HG03025 (cell line): ENCODE results near the gene PRR23B.
"Not testable (repeated sequence)": the region's sequence is repeated elsewhere in the genome, so short reads cannot be mapped to it uniquely, and the experiment has no call there.

ENCODE experiments used
- ATAC-seq: cut with Tn5 transposase; IDR thresholded peaks from one replicate; pipeline ENCODE4 v1.9.1; 2021; ENCODE audit warnings: mild to moderate bottlenecking, moderate library complexity; ENCODE audit not compliant: unreplicated experiment, low FRiP score

The PRR23B gene

DNA sequence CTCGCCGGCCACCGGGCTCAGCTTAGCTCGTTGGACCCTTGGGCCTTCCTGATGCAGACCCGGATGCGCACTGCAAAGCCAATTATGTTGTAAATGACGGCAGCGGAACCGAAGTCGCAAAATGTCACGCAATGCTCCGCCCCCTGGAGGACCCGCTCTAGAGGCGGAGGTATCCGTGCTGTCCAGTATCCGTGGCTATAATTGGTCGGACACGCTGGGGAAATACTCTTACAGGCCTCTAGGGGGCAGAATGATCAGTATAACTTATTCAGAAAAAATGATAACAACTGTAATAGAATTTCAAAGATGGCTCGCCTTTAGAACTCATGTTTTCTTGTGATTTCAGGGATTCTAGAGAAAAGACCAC lies at the start of gene PRR23B:
PRR23B (minus strand) TSS at position 59 of the 367 bp plus-strand sequence. CDS start 265 bp downstream, outside the sequence.
- ATAC-seq = no peak

DNA sequence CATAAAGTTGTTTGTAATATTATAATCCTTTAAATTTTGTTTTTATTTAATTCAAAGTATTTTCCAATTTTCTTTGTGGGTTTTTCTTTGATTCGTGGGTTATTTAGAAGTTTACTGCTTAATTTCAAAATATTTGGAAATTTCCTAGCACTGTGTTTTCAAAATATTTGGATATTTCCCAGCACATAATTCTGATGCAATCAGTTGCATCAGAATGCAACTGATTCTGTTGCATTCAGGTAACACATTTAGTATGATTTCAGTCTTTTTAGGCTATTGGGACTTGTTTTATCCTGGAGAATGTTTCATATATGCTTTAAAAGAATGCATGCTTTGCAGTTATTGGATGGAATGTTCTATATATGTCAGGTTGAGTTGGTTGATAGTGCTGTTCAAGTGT lies 42.2 kb upstream of the PRR23B start:
- ATAC-seq = no peak

DNA sequence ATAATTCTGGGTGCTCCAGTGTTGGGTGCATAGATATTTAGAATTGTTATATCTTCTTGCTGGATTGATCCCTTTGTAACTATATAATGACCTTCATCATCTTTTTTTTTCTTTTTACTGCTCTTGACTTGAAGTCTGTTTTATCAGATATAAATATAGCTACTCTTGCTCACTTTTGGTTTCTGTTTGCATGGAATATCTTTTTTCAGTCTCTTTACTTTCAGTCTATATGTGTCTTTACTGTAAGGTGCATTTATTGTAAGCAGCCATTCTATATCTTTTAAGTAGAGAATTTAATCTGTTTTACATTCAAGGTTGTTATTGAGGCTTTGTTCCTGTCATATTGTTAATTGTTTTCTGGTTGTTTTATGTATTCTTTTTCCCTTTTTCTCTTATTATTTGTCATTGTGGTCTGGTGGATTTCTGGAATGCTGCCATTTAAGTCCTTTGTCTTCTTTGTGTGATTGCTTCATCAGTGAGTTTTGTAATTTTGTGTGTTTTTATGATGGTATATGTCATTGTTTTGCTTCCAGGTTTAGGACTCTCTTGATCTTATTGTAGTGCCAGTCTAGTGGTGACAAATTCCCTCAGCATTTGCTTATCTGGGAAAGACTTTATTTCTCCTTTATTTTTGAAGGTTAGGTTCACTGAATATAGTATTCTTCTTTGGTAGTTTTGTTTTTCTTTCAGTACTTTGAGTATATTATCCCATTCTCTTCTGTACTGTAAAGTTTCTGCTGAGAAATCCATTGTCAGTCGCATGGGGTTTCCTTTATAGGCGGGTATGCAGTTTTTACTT lies 32.3 kb upstream of the PRR23B start:
- ATAC-seq = no peak

DNA sequence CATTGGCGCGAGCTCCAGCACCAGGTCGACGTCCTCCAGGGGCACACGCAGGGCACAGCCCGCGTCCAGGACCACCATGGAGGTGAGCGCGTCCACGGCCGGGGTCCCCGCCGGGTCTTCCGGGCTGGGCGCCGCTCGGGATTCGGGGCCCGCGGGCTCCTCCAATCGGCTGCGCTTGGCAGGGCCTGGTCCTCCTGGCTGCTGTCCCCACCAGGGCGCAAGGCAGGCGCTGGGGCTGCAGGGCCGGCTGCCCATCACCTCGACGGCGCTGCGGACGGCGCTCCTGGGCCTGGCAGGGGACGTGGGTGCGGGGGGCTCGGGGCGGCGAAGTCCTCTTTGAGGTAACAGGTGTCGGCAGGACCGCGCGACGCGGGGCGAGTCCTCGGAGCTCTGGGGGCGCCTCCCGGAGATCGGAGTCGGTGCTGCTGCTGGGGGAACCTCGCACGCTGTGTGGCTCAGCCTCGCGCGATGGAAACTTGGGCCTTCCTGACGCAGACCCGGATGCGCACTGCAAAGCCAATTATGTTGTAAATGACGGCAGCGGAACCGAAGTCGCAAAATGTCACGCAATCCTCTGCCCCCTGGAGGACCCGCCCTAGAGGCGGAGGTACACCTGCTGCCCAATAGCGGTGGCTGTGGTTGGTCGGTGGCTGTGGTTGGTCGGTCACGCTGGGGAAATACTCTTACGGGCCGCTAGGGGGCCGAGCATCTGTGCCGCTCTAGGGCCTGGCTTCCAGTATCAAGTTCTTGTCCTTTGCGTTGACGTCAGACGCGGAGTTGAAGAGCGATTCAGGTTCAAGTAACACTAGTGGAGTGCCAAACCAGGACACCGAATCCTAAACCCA lies 23.9 kb upstream of the PRR23B start, which contains the start of gene PRR23C:
PRR23C (minus strand) TSS at position 527 of the 845 bp plus-strand sequence; CDS start at position 255, 272 bp downstream.
- ATAC-seq = no peak

DNA sequence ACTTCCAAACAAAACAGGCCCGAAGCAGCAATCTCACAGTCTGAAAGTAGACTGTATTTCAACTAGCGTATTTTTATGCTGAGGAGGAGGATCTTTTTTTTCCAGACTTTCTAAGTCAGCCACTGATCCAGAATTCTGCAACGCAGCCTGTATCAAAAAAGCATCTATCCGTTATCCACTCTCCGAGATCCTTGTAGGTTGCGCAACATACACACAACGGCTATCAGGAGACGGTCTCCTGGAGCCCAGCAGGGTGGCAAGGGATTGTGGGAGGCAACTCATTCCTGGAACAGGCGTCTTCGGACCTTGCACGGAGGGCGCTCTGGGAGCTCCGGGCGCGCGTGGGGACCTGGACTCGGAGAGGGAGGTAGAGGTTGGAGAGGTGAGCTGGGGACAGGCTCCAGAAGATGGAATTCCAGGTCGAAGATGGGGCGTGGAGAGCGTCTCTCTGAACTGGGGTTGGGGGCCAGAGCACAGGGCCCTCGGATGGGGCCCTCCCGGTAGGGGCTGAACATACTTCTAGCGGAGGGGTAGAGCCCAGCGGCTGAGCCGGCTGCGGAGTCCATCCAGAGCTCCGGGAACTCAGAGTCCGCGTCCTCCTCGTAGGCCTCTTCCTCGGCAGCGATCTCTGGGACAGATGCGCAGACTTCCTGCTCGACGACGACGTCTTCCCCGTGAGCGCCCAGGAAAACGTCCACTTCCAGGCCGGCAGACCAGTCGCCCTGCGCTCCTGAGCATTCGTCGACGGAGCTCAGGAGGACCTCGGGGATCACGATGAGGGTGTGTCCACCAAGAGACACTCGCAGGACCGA lies 23.0 kb upstream of the PRR23B start:
- ATAC-seq = no peak

DNA sequence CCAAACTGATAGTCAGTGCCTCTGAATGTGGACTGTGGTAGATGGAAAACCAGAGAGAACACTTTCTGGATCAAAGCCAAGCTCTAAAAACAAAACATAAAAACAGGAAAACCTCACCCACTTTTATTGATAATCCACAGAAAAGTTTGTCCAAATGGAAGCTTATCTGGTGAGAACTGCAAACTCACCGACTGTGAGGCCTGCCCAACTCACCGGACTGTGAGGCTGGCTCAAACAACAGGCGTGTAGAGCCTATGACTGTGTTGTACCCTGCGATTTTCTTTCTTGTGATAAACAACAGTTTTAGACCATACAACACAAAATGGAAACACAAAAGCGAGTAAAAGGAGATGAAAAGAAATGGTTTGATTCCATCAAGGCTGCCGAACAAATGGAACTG lies 16.8 kb upstream of the PRR23B start:
- no peak for ATAC-seq

DNA sequence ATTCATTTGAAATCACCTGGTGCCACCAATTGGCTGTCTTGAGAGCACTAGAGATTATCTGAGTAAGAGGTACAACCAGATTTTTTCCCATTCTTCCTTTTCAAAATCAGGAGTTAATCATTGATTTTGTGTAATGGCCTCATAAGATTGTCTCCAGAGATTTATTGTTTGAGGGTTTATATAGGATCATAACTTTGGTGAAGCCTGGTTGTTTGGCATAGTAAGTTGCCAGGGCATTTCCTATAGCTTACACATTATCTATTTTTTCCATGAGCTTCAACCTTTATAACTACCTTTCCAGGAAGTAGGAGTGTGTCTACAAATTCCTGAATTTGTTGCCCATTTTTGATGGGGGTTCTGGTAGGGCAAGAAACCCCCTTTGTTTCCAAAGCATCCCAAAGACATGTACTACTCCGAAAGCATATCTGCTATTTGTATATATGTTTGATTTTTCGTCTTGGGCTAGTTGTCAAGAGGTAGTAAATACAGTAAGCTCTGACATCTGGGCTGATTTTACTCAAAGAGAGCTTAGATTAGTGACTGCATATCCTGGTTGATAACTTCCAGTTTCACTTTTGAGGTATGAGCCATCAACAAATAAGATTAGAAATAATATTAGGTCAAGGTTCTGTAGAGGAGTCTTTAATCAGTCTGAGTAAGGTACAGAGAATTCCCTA lies 11.7 kb upstream of the PRR23B start:
- no peak for ATAC-seq

DNA sequence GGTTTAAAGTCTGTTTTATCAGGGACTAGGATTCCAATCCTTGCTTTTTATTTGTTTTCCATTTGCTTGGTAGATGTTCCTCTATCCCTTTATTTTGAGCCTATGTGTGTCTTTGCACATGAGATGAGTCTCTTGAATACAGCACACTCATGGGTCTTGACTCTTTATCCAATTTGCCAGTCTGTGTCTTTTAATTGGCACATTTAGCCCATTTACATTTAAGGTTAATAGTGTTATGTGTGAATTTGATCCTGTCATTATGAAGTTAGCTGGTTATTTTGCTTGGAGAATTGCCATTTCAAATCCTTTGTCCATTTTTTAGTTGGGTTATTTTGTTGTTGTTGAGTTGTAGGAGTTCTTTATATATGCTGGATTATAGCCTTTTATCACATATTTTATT lies 9.8 kb upstream of the PRR23B start:
- ATAC-seq = not testable (repeated sequence)

DNA sequence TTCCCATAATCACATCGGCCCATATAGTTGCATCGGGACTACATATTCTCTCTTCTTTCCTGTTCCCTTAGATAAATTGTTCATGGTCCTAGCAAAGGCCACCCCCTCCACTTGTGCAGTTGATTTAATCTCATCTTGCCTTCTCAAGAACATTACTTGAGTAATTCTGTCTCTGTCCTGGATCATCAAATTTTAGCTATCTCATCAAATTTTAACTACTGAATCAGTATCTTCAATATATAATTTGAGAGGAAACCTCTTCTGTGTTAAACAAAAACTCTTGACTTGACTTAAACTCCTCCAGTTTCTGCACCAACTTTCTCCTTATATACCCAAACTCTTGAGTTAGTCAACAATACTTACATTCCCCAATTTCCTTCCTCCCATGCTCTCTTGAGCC lies 4.2 kb upstream of the PRR23B start:
- ATAC-seq = no peak

DNA sequence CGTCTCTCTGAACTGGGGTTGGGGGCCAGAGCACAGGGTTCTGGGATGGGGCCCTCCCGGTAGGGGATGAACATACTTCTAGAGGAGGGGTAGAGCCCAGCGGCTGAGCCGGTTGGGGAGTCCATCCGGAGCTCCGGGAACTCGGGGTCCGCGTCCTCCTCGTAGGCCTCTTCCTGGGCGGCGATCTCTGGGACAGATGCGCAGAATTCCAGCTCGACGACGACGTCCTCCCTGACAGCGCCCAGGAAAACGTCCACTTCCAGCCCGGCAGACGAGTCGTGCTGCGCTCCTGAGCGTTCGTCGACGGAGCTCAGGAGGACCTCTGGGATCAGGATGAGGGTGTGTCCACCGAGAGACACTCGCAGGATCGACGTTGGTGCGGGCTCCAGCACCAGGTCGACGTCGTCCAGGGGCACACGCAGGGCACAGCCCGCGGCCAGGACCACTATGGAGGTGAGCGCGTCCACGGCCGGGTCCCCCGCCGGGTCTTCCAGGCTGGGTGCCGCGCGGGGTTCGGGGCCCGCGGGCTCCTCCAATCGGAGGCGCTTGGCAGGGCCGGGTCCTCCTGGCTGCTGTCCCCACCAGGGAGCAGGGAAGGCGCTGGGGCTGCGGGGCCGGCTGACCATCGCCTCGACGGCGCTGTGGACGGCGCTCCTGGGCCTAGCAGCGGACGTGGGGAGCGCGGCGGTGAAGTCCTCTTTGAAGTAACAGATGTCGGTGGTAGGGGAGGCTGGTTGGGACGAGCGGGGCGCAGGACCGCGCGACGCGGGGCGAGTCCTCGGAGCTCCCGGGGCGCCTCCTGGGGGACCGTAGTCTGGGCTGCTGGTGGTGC lies 474 bp downstream of the PRR23B start:
- no peak for ATAC-seq

DNA sequence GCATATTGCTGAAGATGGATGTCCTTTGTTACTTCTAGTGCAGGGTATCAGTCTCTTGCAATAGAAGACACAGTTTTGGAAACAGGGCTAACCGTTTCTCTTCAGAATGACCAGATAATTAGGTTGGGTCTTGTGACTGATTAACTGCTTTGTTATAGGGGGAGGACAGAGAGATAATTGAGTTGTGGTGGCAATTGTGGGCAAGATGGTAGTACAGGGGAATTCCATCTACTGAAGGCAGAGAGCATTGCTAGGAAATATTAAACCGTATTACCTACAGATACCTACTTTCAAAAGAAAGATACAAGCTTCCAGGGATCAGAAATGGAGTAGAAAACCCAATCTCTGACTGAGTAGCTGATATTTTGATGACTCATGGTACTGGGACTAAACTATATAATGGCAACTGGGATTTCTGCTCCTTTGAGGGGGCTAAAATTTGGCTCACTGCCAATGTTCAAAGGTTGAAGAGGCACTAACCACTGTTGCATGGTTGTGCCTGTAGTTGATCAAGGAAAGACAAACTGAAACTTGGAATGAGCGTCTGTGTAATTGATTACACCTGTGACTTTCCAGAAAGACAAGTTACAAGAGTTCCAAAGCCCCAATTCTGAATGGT lies 4.2 kb downstream of the PRR23B start:
- ATAC-seq = no peak

DNA sequence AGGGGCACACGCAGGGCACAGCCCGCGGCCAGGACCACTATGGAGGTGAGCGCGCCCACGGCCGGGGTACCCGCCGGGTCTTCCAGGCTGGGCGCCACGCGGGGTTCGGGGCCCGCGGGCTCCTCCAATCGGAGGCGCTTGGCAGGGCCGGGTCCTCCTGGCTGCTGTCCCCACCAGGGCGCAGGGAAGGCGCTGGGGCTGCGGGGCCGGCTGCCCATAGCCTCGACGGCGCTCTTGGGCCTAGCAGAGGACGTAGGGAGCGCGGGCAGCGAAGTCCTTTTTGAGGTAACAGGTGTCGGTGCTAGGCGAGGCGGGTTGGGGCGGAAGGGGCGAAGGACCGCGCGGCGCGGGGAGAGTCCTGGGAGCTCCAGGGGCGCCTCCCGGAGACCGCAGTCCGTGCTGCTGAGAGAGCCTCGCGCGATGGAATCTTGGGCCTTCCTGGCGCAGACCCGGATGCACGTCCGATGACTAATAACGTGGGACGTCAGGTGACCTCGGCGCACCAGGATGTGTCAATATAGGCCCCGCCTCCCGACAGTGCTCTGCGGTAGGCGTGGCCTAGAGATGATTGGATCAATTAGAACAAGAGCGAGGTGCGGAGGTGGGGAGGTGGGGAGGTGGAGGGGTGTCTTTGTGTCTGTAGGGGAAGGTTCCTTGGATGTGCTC lies 14.5 kb downstream of the PRR23B start, which contains the start of gene PRR23A:
PRR23A (minus strand) TSS at position 218 of the 666 bp plus-strand sequence; CDS start at position 218, 0 bp downstream.
- ATAC-seq = no peak

DNA sequence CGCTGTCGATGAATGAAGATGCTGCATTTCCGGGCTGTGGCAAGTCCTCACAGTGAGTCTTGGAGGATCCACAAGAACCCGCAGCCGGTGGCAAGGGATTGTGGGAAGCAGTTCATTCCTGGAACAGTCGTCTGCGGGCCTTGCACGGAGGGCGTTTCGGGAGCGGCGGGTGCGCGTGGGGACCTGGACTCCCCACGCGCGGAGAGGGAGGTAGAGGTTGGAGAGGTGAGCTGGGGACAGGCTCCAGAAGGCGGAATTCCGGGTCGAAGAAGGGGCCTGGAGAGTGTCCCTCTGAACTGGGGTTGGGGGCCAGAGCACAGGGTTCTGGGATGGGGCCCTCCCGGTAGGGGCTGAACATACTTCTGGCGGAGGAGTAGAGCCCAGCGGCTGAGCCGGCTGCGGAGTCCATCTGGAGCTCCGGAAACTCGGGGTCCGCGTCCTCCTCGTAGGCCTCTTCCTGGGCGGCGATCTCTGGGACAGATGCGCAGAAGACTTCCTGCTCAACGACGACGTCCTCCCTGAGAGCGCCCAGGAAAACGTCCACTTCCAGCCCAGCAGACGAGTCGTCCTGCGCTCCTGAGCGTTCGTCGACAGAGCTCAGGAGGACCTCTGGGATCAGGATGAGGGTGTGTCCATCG lies 15.3 kb downstream of the PRR23B start:
- no peak for ATAC-seq

DNA sequence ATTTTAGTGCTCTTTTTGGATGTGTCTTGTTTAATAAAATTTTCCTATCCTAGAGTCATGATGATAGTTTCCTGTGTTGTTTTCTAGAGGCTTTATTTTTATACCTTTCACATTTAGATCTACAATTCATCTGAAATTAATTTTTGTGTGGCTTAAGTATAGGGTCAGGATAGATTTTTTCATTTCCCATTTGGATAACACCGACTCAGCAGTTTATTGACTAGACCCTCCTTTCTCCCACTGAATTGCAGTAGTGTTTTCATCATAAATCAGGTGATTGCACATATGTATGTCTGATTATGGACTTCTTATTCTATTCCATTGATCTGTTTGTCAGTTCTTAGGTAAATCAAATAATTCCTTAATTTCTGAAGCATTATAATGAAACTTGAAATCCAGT lies 25.0 kb downstream of the PRR23B start:
- ATAC-seq = no peak

DNA sequence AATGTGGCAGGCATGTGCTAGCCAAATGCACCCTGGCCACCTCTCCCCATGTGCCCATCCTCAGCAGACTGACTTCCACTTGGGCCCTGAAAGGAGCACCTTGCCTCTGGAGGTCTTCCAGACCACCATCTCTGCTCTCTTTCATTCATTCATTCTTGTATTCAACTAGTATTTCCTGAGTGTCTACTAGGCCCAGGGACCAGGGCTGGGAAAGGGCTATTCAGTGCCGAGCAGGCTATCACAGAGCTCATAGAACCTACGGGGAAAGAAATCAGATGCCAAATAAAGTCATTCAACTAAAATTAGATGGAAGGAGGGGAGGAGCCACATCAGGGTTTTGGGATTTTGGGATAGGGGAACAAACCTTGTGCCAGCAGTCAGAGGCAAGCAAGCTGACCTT lies 33.5 kb downstream of the PRR23B start:
- no peak for ATAC-seq

DNA sequence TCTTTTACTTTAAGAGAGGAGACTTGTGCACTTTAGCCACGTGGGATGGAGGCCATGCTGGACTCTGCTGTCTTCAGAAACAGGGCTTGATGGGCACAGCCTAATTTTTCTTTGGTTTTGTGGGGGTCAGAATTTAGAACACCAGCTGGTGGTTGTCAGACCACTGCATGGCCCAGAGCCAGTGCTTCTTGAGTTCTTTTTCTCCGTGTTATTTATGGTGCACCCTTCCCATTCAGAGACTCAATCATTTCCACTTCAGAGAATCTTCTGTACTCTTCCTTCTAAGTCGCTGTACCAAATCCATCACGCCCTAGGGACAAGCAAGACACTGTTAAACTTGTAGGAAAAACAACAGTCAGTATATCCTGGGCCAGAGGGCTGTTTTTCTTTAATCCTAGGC lies 34.8 kb downstream of the PRR23B start:
- ATAC-seq = no peak

DNA sequence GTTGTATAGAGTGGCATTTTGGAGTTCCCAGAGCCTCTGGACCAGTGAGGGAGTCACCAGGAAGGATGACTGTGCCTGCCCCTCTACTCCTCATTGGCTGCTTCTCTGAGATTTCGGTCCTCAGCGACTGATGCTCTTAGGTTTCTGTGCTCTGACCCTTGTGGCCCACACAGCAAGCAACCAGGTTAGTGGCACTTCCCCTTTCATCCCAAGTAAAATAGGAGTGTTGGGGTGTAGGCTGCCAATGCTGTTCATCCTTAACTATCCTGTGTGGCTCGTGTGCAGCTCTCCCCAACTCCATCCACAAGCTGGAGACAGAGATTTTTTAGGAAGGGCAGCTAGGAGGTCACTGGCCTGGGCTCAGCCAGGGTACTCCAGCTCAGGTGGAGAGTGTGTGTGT lies 35.9 kb downstream of the PRR23B start:
- ATAC-seq = no peak

DNA sequence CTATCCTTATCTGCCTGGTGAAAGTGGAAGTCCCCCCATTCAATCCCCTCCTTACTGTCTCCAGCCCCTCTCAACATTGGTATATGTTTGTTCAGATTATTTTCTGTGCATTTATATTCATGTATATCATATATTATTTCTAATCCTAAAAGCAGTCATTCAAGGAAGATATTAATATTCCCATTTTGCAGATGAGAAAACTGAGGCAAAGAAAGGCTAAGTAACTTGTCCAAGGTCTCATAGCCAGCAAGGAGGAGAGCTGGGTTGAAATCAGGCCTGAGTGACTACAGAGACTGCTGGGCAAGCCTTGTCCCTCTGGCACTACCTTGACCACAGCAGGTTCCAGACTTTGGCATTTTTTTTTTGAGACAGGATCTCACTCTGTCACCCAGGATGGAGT lies 44.7 kb downstream of the PRR23B start:
- ATAC-seq = no peak
